Brain pericyte (primary cell): ENCODE data around the gene ZEB2.
A peak's percentile ranks its signal among the peaks of the same experiment; 100 is the strongest.

Experiments used
- DNase-seq: peaks from one replicate; pipeline ENCODE4 v3.0.0-alpha.2; 2012; ENCODE audit warnings: low read depth, low spot score

Gene ZEB2

GRCh38 chr2:144528108-144528507, 8.2 kb upstream of the ZEB2 start:
- DNase-seq, result no peak

GRCh38 chr2:144526831-144527230, 6.9 kb upstream of the ZEB2 start:
- no peak for DNase-seq

GRCh38 chr2:144524118-144525009, 4.4 kb upstream of the ZEB2 start:
- no peak for DNase-seq

GRCh38 chr2:144523596-144524117, 3.7 kb upstream of the ZEB2 start:
- DNase-seq, result no peak

- DNase-seq, result no peak
Observed at GRCh38 chr2:144522897-144523595, 3.1 kb upstream of the ZEB2 start.

- DNase-seq, result no peak
Observed at GRCh38 chr2:144522176-144522896, 2.4 kb upstream of the ZEB2 start.

- DNase-seq, result no peak
Observed at GRCh38 chr2:144521686-144522085, 1.8 kb upstream of the ZEB2 start.

- peak; percentile 55 for DNase-seq
Observed at GRCh38 chr2:144520756-144521487, 1.0 kb upstream of the ZEB2 start.

GRCh38 chr2:144519597-144519933, 354 bp downstream of the ZEB2 start:
- no peak for DNase-seq

- no peak for DNase-seq
Observed at GRCh38 chr2:144518748-144519596, 947 bp downstream of the ZEB2 start.

GRCh38 chr2:144517866-144518747, 1.8 kb downstream of the ZEB2 start:
- no peak for DNase-seq

- DNase-seq, result peak; percentile 60
Observed at GRCh38 chr2:144516981-144517865, 2.7 kb downstream of the ZEB2 start.

GRCh38 chr2:144516411-144516980, 3.4 kb downstream of the ZEB2 start:
- no peak for DNase-seq

- DNase-seq, result no peak
Observed at GRCh38 chr2:144515696-144516410, 4.1 kb downstream of the ZEB2 start.

- no peak for DNase-seq
Observed at GRCh38 chr2:144515099-144515695, 4.7 kb downstream of the ZEB2 start.

- DNase-seq, result no peak
Observed at GRCh38 chr2:144514616-144515091, 5.3 kb downstream of the ZEB2 start.
